Measurements from ENCODE around the gene RPRD1A.
"Not testable (repeated sequence)": the region's sequence is repeated elsewhere in the genome, so short reads cannot be mapped to it uniquely, and the experiment has no call there.

RPRD1A gene

DNA sequence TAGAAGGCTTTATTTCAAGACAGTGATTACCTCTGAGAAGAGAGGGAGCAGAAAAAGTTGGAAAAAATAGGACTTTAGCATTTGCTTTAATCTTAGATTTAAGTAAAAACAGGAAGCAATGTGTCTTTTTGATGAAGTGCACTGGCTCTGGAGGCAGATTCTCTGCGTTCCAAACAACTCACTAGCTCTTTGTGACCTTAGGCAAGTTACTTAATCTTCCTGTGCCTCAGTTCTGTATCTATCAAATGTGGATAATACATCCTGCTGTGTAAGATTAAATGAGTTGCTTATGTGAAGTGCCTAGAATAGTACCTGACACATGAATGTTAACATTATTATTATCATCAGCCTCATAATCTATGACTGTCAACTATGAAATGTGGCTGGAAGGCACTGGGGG, 42.3 kb downstream of the RPRD1A start:
- DNase-seq (ENCODE audit: low spot score), result no peak

DNA sequence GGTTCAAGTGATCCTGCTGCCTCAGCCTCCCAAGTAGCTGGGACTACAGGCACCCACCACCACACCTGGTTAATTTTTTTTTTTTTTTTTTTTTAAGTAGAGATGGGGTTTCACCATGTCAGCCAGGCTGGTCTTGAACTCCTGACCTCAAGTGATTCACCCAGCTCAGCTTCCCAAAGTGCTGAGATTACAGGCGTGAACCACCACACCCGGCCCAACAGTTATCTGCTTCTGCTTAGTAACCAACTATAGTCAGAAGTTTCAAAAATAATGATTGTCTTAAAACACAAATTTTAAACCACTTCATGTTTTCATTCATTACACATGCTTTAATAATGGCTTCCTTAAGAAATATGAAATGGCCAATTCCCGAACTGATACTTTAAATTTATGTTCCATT, 43.1 kb downstream of the RPRD1A start:
- DNase-seq (ENCODE audit: low spot score), result not testable (repeated sequence)

DNA sequence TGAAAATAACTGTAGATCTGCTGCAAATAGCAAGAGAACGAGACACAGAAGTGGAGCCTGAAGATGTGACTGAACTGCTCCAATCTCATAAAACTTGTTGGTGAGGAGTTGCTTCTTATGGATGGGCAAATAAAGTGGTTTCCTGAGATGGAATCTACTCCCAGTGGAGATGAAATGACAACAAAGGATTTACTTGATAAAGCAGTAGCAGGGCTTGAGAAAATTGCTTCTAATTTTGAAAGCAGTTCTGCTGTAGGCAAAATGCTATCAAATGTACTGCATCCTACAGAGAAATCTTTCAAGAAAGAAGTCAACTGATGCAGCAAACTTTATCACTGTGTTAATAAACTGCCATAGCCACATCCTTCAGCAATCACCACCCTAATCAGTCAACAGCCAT, 44.0 kb downstream of the RPRD1A start:
- no peak for DNase-seq (ENCODE audit: low spot score)

DNA sequence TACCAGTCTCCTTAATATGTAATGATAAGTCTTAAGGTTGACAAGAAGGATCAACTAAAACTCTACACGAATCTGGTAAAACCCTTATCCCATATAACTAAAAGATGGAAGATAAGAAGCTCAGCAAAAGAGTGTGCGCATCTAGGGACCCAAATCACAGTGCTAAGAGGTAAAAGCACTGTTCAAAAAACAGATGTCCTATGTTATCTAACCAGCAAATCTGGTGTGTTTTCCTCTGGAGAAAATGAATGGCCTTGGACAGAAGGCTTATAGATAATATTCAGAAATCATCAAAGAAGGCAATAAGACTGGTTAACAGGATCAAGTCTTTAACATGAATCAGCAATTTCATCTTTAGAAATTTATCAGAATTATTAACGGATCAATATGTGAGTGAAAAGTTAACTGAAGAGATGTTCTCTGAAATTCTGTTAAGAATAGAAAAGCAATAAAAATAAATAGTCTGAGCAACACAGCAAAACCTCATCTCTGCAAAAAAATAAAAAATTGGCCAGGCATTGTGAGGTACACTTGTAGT, 47.1 kb downstream of the RPRD1A start:
- no peak for DNase-seq (ENCODE audit: low spot score)

DNA sequence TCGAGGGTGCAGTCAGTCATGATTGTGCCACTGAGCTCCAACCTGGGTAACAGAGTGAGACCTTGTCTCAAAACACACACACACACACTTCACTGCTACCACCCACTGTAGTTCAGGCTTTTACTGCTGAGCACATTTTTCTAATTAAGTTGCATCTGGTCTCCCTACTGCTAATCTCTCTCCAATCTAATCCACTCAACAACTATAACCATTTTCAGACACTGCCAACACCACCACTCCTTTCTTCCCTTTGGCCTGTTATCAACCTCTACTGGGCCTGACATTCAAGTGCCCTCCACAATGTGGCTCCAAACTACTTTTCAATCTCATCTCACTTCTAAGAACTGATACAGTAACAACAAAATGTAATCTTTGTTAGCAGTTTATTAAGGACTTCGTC, 50.1 kb downstream of the RPRD1A start:
- DNase-seq (ENCODE audit: low spot score), result peak; percentile 9

DNA sequence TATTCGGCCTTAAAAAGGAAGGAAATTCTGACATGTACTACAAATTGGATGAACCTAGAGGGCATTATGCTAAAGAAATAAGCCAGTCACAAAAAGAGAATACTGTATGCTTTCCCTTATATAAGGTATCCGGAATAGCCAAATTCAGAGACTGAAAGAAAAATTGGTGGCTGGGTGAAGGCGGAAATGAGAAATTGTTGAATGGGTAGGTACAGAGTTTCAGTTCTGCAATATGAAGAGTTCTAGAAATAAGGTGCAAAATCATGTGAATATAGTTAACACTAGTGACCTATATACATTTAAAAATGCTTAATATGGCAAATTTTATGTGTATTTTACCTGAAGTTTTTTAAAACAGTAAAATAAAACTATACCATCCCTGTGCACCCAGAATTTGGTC, 51.7 kb downstream of the RPRD1A start:
- no peak for DNase-seq (ENCODE audit: low spot score)

DNA sequence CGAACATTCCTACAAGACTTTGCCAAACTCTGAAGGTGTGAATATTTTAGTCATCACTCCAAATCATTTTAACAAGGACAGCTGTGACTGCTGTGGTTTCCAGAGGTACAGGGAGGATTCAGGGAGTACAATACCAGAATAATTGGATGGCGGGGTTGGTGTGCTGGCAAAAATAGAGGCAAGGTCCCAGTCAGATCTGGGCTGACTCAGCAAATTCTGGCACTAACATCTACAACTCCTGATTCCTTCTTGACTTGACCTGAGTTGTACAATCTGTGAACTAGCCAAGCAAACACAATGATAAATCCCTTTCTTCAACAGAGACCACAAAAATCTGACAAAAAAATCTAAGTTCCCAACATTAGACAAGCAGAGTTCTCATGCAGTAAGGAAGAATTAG, 54.5 kb downstream of the RPRD1A start:
- DNase-seq (ENCODE audit: low spot score), result no peak

DNA sequence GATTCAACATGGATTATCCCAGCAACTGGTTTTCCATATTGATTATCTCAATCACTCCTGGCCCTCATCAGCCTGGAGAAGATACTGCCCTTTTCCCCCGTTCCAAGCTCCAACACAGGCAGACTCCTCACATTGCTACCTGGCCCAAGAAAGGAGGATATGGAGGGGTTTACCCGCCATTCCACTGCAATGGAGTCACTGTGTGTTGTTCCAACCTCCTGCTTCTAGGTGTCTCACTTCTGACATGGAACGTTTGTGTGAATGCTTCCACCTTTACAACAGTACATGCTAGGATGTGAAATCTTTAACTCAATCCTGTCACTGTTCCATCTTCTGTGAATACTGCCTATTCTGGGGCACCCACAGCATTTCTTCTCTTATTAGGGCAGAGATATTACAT, 58.1 kb downstream of the RPRD1A start:
- DNase-seq (ENCODE audit: low spot score), result no peak

DNA sequence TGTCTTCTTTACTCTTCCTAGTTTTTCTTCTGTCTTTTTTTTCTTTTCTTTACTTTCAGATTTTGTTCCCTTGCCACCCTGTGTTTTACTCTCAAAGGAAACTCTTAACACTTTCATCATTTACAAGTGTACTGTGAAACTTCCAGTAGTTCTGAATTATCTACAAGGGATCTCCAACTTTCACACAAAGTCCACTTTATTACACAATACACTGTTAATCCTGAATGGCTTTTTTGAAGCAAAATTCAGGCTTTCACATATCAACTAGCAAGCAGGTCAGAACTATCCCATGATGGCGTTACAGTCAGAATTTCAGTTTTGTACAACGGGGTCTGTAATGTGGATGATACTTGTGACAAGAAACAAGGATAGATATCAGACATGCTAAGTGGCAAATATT, 60.4 kb downstream of the RPRD1A start:
- DNase-seq (ENCODE audit: low spot score), result no peak

DNA sequence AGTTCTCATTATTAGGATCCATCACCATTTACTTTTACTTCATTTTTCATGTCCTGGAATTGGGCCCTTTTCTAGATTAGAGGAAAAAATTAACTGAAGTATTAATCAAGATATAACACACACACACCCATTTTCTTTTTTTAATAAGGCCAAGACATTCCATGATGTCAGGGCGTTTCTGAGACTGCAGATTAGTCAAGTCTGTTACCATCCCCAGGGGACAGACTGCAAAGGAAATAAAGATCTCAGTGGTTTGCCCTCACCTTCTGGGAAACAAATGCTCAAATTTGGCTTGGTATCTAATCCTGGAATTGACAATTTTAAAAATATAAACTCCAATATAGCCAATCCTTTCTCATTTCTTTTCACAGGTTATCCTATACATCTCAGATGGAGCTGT, 67.4 kb downstream of the RPRD1A start:
- peak; percentile 20 for DNase-seq (ENCODE audit: low spot score)

DNA sequence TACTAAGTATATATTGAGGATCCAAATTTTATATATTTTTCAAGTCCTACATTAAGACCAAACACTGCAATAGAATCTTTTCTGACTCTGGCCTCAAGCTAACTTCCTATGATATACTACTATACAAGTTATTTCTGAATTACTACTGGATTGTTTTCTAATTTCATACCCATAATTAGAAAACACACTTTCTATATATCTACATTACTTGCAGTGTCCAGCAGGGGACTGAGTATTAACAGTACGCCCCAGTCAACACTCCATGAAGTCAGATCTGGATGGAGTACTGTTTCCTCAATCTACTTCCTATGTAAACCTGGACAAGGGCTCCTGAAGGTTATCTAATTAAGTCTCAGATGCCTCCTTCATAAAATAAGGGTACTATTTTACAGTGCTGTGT, 68.4 kb downstream of the RPRD1A start:
- DNase-seq (ENCODE audit: low spot score), result no peak

DNA sequence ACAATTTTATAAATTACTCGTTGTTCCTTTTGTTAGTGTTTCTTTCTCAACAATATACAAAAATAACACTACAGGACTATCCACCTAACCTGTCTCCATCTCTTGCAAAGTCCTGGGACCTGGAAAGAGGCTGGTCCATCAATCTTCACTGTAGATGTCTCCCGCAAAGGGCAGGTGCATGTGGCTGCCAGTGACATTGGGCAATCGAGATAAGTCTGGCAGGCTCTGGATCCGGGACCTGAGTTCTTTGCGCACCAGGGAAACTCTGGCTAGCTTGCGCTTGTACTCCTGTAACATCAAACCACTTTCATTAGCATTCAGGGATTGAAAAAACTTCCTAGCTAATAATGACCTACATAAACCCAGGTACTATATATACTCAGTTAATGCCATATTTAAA, 74.3 kb downstream of the RPRD1A start:
- DNase-seq (ENCODE audit: low spot score), result no peak

DNA sequence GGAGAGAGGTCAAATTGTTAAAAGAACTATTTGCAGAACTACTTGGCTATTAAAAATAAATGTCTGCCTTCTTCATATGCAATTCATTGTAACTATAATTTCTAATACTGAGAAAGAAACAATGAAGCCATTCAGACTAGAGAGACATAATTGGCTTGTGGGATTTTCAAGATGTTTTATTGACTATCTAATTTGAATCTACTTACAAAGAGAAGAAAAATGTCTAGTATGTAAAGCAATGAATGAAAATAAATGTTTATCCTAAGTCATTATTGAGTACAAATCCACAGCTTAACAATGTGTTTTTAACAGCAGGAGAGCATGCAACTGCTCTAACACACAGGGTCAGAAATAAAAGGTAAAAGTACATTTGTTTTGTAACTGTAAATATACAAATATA, 75.7 kb downstream of the RPRD1A start:
- DNase-seq (ENCODE audit: low spot score), result no peak

DNA sequence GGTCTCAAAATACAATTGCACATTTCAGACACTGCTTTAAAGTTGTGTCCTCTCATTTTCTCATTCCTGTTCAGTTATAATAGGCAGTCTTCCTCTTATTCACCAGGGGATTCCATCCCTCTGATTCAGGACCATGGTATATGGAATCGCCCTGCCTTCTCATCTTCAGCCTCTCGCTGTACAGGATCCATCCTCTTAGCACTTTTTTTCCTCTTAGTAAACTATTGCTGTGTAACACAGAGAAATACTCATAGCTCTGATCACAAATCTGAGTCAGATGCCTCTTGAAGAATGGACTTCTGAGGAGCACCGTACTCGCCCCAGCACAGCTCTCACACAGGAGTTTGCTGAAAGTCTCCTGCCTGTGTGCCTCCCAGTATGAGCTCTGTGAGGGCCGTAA, 83.5 kb downstream of the RPRD1A start:
- peak; percentile 61 for DNase-seq (ENCODE audit: low spot score)

DNA sequence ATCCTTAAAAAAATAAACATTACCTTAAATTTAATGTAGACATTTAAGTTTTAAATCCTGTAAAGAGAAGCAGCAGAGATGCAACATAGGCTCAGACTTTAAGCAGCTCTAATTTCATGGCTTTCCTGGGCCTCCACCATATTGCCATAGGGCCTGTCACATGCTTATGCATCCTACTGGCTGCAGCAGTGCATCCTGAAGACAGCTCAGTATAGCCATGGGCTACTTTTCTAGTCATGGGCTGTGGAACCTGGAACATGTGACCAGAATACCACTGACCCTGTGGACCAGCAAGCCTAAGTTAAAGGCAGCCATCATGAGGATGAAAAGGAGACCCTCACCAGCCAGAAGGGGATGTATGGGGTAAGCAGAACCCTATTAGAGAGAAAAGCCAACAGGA, 84.2 kb downstream of the RPRD1A start:
- no peak for DNase-seq (ENCODE audit: low spot score)

DNA sequence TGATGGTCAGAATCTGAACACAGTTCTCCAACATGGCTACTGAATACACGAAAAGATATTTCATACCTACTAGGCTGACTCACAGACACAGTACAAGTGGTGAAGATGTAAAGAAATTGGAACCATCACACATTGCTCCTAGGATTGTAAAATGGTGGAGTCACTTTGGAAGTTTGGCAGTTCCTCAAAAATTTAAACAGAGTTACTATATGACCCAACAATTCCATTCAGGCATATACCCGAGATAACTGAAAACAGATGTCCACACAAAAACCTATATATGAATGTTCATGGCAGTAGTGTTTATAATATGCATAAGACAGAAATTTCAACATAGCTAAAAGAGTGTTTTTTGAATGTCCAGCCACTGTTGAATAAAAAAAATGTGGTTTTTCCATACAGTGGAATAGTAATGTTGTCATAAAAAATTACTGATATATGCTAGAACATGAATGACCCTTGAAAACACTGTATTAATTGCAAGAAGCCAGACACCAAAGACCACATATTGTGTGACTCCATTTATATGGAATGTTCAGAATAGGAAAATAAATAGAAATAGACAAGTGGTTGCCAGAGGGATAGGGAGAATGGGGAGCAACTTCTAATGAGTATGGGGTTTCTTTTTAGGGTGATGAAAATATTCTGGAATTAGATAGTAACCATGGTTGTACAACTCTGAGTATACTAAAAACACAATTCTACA, 84.8 kb downstream of the RPRD1A start:
- DNase-seq (ENCODE audit: low spot score), result no peak

DNA sequence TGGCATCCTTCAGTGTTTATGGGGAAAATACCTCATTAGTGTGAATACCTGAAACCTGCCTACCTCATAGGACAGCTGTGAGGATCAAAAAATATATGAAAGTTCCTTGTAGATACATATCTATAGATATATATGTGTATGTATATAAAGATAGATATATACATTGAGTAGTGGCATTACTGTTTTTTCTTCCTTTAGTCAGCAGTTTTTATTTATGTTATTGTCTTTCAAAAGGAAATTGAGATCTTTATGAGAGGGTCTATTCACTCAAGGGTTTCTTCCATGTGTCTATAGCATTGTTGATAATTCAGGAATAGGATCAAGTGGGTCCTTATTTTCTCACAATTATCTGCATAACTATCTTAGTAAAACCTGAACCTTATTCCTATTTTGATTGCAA, 88.2 kb downstream of the RPRD1A start:
- no peak for DNase-seq (ENCODE audit: low spot score)

DNA sequence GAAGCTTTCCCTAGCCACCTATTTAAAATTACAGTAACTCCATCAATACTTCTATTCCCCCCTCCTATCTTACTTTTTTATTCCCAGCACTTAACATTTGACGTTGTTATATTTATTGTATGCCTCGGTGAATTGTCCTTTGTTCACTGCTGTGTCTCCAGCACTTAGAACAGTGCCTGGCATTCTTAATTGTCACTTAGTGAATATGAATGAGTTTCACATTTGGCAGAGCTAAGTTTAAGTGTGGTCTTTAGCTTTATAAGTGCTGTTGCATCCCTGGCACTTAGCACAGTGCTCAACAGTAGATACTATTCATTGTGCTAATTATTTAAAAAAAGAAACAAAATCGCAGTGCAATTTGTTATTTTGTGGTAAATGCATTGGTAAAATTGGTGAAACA, 93.2 kb downstream of the RPRD1A start:
- no peak for DNase-seq (ENCODE audit: low spot score)

DNA sequence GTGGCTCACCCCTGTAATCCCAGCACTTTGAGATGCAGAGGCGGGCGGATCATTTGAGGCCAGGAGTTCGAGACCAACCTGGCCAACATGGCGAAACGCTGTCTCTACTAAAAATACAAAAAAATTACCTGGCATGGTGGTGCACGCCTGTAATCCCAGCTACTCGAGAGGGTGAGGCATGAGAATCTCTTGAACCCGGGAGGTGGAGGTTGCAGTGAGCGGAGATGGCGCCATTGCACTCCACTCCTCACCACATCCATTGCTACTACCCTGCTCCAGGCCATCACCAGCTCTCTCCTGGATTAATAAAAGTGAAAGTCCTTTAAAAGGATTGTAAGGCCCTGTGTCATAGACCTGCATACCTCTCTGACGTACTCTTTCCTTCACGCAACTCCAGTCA, 93.7 kb downstream of the RPRD1A start:
- DNase-seq (ENCODE audit: low spot score), result no peak

DNA sequence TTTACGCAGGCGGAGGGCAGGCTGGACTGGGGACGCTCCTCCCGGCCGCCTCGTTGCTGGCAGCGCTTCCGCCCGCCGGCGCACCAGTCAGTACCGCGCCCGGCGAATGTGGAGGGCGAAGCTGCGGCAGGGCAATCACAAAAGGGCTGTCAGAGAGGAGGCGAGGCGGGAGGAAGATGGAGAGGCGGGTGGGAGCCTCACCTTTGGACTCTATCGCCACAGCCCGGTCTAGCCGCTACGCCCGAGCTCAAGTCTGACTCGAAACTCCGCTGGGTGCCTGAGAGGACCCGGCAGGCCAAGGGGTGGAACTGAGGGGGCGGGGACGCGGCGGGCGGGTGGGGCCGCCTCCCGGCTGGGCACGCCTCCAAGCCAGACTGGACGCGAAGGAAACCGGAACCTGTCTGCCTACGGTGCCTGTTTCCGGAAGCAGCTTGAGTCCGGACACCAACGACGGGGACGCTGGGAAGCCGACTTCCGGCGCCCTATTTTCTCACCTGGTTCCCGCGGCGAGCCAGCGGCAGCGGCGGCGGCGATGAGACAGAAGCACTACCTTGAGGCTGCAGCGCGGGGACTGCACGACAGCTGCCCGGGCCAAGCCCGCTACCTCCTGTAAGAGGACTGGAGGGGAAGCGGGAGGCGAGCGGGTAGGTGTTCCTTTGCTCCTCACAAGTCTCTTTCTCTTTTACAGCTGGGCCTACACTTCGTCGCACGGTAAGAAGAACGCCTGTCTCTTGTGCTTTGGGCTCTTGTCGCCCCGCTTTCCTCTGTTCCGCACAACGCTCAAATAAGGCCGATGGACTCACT, 95.0 kb downstream of the RPRD1A start, which contains the start of gene RMP24:
TSS of gene RMP24 (plus strand) at position 483 of the 804 bp plus-strand sequence.
- peak; percentile 98 for DNase-seq (ENCODE audit: low spot score)

DNA sequence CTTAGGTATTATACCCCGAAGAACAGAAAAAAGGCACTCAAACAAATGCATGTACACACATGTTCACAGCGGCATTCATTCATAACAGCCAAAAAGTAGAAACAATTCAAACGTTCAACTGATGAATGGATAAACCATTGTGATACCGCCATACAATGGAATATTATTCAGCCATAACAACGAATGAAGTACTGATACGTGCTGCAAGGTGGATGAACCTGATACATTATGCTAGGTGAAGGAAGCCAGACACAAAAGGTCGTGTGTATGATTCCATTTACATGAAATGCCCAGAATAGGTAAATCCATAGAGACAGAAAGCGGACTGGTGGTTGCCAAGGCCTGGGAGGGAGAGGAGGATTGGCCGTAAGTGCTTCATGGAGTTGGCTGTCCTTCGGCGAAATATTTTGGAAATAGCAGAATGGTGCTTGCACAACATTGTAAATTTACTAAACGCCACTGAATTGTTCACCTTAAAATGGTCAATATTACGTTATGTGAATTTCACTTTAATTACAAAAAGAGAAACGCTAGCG, 95.6 kb downstream of the RPRD1A start:
- DNase-seq (ENCODE audit: low spot score), result no peak

DNA sequence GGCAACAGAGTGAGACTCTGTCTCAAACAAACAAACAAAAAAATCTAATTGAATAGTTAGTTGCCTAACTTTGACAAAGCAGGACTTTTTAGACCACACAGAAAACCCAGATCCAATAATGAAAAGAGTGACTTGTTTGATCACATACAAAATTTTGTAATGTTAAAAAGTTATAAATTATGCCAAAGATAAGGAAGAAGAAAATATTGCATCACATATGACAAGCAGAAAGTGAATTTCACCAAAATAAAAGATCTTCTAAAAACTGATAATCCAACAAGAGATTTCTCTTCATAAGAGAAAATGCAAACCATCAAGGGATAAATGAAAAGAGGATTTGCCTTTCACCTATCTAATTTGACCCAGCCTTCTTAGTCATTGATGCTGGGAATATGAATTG, 97.7 kb downstream of the RPRD1A start:
- no peak for DNase-seq (ENCODE audit: low spot score)

DNA sequence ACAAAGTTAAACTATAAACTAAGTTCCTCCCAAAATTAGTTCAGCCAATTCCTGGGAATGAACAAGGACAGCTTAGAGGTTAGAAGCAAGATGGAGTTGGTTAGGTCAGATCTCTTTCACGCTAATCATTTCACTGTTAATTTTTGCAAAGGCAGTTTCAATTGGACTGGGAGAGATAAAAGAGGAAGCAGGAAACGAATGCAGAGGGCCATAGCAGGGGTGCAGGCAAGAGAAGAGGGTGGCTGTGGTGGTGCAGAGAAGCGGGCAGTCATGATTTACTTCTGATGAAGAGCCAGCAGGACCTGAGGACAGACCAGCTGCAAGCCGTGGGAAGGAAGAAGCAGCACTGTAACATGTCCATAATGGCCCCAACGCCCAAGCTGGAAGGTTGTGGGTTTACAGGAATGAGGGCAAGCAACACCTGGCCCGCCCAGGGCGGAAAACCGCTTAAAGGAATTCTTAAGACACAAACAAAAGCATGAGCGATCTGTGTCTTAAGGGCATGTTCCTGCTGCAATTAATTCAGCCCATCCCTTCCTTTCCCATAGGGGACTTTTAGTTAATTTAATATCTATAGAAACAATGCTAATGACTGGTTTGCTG, 99.0 kb downstream of the RPRD1A start:
- no peak for DNase-seq (ENCODE audit: low spot score)

Data from GM03348 (cell line).